Measurements from ENCODE around the gene SENP5.
A peak's percentile ranks its signal among the peaks of the same experiment; 100 is the strongest.

The SENP5 gene

DNA sequence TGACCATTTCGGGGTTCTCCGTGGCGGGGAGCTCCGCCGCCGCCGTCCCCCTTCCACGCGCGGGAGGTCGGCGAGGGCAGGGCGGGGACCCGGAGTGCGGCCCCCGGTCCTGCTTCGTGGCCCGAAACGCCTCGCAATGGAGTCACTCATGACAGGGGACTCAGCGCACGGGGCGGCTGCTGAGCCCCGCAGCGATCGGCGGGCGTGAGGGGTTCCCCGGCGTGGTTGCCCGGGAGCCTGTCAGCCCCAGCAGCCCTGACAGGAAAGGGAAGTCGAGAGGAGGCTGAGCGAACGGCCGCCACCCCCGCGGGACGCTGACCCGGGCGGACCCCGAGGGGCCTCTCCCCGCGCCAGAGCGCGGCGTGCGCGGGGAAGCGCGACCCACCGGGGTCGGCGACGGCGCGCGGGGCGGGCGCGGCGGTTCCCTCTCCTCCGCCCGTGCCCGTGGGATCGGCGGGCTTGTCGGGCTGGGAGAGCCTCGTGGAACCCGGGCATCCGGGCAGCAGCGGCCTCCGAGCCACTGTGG is 101.5 kb downstream of the SENP5 start:
- peak; percentile 20 to 28 for DNase-seq (ENCODE audit: low read depth in 2 of 2)

DNA sequence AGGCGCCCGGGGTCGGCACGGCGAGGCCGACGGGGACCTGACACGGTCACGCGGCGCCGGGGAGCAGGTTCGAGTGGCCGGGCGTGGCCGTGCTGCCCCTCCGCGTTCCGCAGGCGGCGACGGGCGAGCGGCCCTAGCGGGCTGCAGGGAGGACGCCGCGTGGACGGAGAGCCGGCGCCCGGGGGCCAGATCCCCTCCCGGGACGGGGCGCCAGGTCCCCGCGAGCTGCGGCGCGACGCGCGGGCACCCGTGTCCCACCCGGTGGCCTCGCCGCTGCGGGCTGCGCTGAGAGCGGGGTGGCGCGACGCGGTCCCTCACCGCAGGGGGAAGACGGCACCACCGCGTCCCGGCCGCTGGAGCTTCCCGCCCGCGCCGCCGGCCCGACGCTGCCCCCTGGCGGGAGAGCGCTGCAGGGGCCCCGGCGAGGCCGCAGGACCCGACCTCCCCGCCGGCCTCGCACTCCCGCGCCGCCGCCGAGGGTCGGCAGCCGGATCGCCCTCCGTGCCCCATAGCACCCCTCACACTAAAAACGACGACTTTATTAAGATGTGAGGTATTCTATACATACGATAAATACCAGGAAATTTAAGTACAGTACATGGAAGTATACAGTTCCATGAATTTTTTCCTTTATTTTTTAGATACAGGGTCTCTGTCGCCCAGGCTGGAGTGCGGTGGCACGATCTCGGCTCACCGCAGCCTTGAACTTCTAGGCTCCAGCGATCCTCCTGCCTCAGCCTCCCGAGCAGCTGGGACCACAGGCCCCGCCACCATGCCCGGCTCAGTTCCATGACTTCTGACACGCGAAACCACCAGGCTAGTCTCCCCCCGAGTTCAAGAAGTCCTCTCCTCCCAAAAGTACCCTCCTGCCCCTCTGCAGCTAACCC is 102.2 kb downstream of the SENP5 start:
- peak; percentile 50 to 56 for DNase-seq (ENCODE audit: low read depth in 2 of 2)

DNA sequence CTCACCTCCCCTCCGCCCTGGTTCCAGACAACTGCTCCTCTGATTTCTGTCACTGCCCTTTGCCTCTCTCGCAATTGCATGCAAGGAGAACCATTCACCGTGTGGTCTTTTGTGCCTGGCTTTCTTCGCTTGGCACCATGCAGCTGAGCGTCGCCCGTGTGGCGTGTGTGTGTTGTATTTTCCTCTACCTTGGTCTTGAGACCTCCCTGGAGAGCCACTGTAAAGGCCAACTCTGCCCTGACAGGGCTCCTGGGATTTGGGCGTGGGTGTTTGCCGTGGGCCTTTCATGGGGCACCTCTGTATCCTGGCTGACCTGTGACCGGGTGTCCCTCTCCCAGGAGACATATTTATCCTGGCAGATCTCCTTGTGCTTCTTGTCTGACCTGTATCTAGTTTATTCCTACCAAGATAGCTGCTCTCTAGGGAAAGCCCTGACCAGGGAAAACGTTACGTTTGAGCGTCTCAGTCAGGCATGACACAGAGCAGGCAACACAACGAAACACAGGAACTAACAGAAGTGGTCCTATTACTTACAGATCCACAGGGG is 102.9 kb downstream of the SENP5 start:
- DNase-seq (ENCODE audit: low read depth in 2 of 2) = no peak

DNA sequence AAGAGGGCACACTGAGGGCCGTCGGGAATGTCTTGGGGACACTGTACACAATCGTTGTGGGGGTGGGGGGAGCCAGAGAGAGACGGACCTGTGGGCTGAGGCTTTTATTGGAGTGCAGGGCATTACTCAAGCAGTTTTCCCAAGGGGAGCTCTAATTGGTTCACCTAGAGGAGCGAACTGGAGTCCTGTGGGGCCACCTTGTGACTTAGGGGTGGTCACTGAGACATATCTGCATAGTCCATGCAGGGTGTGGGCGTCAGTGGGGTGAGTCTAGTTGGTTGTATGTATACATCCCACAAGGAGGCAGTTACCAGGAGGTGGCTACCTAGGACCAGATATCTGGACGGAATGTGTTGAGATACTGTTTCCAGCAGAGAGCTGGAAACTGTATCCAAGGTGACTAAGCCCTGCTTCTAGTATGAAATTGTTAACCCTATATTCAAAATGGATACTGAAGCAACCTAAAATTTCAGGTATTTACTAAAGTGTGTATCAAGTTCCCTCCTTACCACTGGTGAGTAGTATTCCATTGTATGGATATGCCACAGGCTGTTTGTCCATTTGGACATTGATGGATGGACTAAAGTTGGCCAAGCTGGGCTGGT is 103.5 kb downstream of the SENP5 start:
- no peak for DNase-seq (ENCODE audit: low read depth in 2 of 2)

GRCh38 chr3:196974661-196975060 is 106.9 kb downstream of the SENP5 start:
- DNase-seq (ENCODE audit: low read depth in 2 of 2) = no peak

- DNase-seq (ENCODE audit: low read depth in 2 of 2) = no peak
Measured at GRCh38 chr3:196975349-196975748, 107.6 kb downstream of the SENP5 start.

GRCh38 chr3:196976941-196977340 is 109.2 kb downstream of the SENP5 start:
- no peak for DNase-seq (ENCODE audit: low read depth in 2 of 2)

- no peak for DNase-seq (ENCODE audit: low read depth in 2 of 2)
Measured at GRCh38 chr3:196979545-196979944, 111.8 kb downstream of the SENP5 start.

- no peak for DNase-seq (ENCODE audit: low read depth in 2 of 2)
Measured at GRCh38 chr3:196981657-196982056, 113.9 kb downstream of the SENP5 start.

DNA sequence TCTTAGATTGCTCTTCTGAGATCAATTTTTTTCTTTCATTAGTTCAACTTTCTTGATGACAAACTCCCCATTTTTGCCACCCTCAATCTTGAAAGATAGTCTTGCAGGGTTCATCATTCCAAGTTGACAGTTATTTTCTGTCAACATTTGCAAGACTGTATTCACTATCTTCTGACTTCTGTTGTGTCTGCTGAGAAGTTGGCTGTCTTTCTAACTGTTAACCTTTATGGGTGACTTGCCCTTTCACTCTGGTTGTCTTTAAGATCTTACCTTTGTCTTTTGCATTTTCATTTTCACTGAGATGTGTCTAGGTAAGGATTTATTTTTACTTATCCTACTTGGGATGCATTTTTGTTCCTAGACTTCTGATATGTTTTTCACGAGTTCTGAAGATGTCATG is 115.5 kb downstream of the SENP5 start:
- DNase-seq (ENCODE audit: low read depth in 2 of 2) = no peak

Data from stimulated activated CD8-positive, alpha-beta memory T cell treated with anti-CD3 and anti-CD28 coated beads, Interleukin-15, amount 100 ng/mL, for 48 hours (primary cell).